GM12875 (cell line): Measurements from ENCODE around the gene SLC8A1.

Experiments used
- H3K4me3 ChIP-seq: one replicate; pipeline ENCODE4 v1.5.1; 2011; ENCODE audit warnings: low read depth, low read length, control low read depth
- TF ChIP-seq, protein P1 (sequence below): IDR thresholded peaks from 2 replicates; pipeline ENCODE4 v1.5.1; 2011; ENCODE audit warnings: low read depth, mild to moderate bottlenecking, control low read depth, inconsistent platforms, low read length, moderate library complexity, borderline replicate concordance; ENCODE audit not compliant: insufficient read depth

SLC8A1 gene

DNA sequence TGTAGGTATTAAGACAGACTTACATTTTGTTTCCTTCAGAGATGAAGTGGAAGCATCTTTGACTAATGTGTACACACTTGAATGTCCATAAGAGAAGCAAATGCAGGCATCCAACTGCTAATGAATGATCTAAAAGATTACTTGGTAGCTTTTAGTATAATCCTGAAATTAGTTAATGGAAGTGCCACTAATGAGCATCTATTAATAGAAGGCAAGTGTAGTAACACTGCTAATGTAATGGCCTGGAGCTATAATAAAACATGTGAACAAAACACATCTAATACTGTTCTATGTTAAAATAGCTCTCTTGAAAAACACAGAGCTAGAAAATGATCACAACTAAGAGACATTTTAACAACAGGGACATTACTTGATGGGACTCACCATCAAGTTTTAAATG lies 225.3 kb downstream of the SLC8A1 start:
- no peak overlapping the region for H3K4me3 ChIP-seq
- TF ChIP-seq, protein P1, sequence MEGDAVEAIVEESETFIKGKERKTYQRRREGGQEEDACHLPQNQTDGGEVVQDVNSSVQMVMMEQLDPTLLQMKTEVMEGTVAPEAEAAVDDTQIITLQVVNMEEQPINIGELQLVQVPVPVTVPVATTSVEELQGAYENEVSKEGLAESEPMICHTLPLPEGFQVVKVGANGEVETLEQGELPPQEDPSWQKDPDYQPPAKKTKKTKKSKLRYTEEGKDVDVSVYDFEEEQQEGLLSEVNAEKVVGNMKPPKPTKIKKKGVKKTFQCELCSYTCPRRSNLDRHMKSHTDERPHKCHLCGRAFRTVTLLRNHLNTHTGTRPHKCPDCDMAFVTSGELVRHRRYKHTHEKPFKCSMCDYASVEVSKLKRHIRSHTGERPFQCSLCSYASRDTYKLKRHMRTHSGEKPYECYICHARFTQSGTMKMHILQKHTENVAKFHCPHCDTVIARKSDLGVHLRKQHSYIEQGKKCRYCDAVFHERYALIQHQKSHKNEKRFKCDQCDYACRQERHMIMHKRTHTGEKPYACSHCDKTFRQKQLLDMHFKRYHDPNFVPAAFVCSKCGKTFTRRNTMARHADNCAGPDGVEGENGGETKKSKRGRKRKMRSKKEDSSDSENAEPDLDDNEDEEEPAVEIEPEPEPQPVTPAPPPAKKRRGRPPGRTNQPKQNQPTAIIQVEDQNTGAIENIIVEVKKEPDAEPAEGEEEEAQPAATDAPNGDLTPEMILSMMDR: no peak

DNA sequence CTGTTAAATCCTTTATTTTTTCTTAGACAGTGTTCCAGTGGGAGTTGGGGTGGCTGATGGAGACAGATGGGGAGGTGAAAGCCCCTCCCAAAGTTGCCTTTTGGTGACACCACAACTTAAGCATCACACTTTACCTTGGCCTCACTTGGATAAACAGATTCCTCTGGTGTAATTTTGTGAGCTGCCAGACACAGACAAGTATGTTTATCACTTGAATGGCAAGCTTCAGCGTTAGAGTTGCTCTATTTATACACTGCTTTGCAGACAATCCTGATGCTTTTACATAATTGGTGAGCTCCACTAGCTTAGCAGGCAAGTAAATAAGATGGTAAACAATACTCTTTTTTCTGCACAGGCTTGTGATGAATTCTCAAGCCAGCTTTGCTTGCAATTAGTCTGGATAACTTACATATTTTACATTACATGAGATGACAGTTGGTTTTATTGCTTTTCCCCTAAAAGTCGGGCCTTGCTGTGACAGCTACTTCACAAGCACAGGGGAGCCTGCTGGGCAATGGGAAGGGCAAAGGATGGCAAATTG lies 226.2 kb downstream of the SLC8A1 start:
- TF ChIP-seq, protein P1: no peak
- no peak overlapping the region for H3K4me3 ChIP-seq

DNA sequence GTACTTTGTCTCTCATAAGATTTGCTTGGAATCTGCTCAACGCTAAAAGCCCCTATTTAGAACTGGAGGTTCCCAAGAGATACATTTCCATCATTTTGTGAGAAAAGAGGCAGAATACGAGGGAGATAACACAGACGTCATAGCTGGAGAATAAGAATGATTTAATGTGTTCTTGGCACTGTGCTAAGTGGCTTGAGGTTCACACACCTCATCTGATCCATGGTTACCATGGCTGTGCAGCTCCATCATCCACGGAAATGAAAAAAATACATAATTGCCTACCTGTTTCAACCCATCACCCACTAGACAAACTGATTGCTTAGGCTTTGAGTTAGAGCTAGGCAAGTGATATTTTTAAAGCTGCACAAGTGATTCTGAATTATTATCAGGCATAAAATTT lies 227.6 kb downstream of the SLC8A1 start:
- TF ChIP-seq, protein P1: no peak
- H3K4me3 ChIP-seq: no peak overlapping the region

DNA sequence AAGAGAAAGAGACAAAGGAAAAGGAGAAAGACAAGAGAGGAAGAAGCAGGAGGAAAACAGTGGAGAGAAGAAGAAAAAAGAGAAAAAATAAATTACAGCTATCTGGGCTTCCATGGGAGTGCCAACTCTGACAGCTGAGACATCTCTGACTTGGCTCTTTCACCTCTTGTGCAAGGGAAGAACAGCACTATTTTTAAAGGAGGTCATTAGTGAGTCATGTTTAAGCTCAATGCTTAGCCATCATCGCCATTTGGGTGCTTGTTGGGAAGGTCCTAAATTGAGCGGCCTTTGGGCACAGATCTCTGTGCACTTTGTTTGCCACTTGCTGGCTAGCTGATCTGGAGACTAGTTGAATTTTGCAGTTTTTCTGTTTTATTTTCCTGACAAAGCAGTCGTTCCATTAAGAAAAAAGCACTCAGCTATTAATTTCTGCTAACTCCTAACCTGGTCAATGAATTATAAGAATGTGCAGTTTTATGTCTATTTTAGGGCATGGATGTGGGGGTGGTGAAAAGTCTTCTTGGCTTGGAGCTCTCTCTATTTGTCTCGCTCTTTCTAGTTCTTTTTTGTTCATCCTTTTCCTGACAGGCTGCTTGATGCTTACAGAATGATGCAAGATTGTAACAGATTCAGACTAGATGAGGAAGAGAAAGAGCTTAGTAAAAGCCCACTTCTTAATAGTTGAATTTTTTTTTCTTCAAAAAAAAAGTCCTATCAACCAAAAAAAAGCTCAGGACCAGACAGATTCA lies 231.5 kb downstream of the SLC8A1 start:
- TF ChIP-seq, protein P1: no peak
- H3K4me3 ChIP-seq: no peak overlapping the region

DNA sequence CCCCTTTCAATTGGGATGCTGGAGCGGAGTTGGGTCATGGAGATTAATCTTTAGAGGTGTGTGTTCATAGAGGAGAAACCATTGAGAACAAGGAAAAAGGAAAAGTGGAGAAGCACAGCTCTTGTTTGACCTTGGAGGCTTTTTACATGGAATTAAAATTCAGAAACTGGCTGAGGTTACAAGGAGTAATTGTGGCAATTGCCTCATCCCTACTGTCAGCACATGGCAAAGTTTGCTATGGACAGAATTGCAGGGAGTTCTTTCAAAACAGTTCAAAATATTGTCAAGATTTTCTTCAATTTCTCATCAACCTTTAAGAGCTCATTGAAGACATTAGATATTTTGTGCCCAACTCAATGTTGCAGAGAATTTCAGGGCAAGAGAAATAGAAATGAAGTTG lies 232.7 kb downstream of the SLC8A1 start:
- TF ChIP-seq, protein P1: no peak

DNA sequence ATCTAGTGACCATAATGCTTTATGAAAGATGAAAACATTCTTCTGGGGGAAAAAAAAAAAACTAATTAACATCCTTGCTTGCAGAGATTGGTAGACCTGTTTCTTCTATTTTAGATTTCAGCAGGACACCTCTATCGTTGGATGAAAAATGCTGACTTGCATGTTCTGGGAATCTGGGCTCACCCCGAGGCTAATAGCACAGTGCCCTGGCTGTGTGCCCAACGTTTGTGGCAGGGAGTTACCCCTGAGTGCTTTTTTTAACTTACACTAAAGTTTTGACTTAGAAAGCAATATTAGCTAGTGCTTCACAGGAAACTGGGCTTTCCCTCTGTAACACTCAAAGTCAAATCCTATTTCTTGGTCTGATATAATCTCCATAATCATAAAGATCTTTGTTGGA lies 233.2 kb downstream of the SLC8A1 start:
- no peak overlapping the region for H3K4me3 ChIP-seq
- TF ChIP-seq, protein P1: no peak

More for the DNA sequence above, 232.7 kb downstream of the SLC8A1 start:
- H3K4me3 ChIP-seq: no peak overlapping the region

DNA sequence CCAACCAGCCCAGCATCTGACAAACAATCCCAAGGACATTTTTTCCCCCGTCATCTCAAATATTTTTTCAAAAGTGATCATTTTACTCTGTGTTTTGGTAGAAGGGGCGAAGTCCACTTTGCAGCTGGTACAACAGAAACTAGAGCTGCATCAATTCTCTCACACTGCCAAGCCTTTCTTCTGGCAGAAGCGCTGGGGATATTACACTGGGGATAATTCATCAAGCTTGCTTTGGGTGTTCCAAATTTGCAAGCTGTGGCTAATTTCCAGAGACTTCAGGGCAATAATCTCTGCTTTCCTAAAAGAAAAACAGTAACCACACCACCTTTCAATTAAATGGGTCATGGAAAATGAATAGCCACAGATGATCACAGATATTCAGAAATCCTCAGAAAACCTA lies 238.3 kb downstream of the SLC8A1 start:
- TF ChIP-seq, protein P1: no peak
- no peak overlapping the region for H3K4me3 ChIP-seq
